ENCODE data around the gene SPIRE1.
"Not testable (repeated sequence)": the region's sequence is repeated elsewhere in the genome, so short reads cannot be mapped to it uniquely, and the experiment has no call there.

The SPIRE1 gene

DNA sequence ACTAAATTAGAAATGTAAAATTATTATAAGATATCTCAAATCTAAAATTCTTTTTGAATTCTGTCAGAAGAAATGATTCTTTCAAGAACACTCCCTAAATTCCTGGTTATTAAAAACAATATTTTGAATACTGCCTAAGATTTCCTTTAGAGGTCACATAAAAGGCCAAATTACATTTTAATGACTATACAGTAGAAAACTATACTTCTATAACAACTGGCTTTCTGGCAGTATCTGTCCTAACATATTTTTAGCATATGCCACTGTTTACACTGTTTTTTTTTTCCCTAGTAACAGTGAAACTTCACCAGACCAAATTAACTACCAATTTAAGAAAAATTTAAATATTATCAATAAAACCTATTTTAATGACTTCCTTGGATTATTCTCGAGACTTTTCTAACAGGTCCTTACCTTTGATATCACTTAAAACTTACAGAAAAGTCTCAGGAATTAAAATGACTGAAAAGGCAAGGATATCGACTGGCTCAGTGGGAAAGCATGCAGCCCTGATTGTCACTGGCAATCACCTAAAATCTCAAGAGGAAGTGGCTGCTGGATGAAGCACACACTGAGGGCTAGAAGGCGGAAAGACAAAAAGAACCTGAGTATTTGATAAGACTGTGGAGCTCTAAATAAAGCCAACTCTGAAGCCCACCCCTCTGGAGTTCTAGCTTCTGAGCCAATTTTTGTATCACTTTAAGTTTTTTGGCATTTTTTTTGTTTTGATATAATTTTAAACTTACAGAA is 59.6 kb downstream of the SPIRE1 start:
- DNase-seq, result no peak

DNA sequence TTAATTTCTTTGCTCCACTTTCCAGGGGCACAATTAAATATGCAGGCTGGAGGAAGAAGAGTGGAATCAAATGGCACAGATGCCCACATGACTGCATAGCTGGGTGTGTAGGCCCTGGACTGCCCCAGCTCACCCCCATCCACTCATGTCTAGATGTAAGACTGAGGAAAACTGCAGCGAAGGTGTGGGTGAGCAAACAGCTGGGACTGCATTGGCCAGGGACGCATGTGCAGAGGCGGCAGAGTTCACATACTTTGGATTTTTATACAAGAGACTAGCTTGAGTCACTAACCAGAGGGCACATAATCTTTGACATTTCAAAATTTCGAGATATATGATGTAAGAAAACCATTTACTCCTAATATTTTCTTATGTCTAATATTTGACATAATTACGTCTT is 60.1 kb downstream of the SPIRE1 start:
- DNase-seq, result no peak

DNA sequence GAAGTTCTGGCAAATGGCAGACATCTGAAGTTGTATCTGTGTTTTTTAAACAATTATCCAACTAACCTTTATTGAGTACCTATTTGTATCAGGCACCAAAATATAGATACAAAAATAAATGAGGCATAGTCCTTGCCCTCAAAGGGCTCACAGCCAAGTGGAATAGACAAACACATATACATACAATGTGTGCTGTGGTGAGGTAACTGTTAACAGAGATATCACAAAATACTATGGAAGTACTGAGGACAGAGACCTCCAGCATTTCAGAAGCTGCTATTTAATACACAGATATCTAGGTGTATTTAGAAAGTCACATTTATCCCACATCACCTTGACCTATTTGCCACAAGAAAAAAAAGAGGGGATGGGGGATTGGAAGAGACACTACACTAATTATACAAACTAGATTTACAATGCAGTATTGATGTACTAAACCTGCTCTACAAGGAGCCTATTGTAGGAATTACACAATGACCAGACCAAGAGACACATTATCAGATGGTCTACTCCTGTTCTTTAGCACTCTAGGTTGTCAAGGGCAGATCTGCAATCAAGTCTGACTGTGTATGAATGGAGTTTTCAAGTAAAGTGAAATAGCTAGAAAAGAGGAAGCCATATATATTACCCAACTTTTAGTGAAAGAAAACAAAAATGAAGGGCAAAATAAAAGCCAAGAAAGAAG is 62.2 kb downstream of the SPIRE1 start:
- no peak for DNase-seq

DNA sequence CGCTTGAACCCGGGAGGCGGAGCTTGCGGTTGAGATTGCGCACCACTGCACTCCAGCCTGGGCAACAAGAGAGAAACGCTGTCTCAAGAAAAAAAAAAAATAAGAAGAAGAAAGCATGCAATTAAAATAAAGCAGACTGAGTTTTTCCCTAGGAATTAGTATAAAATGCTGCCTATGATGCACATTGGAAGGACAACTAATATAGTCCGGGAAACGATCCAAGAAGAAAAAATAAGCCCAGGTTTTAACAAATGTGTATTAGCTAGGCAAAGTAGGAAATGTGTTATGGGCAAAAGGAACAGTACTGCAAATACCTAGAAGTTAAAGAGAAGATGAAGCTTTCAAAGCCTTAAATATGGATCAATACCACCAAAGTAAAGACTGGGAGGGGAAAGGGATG is 64.0 kb downstream of the SPIRE1 start:
- no peak for DNase-seq

DNA sequence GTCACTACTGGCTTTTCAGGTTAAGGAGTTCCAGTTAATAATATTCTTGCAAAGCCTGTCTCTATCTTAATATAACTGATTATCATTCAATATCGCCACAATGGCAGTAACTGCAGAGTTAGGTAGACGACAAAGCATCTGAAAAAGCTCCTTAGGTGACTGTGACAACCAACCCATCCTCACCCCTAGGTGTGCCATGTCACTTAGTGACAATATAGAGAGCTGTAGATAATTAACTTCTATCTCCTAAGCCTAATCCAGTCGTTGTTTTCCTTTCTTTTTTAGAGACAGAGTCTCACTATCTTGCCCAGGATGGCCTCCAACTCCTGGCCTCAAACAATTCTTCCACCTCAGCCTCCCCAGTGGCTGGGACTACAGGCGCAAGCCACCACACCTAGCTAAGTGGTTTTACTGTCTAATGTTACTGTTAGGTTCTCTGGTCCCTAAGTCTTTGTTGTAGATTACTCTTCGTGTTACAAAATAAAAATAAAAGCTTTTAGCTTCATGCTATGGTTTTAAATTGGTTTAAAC is 65.2 kb downstream of the SPIRE1 start:
- no peak for DNase-seq

DNA sequence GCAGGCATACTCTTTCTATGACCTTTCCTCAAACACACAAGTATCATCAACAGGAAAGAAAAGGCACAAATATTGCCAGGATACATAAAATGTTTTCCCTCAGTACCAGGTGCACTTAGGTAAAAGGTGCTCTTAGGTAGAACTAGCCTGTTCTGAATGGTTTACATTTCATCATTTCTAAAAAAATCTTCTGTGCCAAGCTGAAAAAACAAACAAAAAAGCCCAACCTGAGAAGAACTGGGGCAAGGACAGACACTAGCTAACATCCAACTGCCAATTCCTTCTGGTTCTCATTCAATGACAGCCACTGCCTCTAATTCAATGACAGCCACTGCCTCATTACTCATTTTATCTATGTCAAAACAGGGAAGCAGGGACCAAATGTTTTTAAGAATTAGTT is 68.5 kb downstream of the SPIRE1 start:
- no peak for DNase-seq

DNA sequence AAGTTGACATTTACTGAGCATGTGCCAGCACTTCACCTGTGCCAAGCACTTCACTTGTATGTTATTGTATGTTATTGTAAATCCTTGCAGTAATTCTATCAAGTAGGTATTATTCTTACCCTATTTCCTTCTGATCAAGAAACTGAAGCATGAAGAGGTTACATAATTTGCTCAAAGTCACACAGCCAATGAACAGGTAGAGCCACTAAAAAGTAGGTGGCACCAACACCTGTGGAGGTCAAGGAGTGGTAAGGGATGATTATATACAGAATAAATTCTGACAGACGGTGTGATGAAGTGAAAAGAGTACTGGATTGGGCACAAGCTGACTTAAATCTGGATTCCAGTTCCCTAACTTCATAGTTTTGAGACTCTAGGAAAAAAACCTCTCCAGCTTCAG is 71.0 kb downstream of the SPIRE1 start:
- no peak for DNase-seq

DNA sequence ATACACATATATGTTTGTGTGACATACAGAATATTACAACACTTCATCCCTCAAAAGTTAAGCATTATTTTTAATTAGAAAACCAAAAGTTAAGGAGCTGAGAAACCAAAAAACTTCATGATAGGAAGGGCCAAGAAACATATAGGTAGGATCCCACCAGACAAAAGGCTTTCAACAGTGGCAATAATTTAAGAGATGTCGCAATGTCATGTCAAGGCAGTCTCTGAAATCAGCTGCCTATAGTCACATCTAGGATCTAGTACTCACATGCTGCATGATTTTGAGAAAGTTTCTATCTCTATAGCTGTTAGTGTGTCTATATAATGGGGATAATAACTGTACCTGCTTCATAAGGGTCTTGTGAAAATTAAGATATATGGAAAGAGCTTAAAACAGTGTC is 72.7 kb downstream of the SPIRE1 start:
- no peak for DNase-seq

DNA sequence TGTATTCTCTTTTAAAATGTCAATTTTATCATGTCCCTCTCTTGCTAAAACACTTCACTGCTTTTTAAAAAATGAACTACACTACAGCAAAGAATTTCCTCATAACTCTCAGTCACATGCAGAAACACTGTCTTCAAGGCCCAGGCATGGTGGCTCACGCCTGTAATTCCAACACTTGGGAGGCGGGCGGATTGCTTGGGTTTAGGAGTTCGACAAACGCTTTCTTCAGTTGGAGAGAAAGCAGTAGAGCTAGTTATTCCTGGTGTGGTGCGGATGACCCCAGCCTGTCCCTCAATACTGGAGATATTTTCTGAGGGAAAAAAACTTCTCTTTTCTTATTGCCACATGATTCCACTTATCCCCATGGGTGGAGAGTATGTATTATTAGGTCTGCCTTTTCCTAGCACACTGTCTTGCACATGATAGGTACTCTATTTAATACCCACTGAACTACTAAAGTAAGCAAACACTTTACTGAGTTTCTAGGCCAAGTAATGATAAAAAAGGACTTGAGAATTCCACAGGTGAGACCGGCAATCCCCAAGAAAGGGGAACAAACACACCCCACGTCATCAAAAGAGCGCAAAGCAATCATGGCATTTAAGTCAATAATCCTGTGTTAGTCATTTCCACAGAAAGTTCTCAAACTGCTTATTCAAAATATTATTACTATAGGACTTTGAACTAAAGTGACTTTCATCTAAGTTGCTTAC is 77.1 kb downstream of the SPIRE1 start:
- DNase-seq, result no peak

DNA sequence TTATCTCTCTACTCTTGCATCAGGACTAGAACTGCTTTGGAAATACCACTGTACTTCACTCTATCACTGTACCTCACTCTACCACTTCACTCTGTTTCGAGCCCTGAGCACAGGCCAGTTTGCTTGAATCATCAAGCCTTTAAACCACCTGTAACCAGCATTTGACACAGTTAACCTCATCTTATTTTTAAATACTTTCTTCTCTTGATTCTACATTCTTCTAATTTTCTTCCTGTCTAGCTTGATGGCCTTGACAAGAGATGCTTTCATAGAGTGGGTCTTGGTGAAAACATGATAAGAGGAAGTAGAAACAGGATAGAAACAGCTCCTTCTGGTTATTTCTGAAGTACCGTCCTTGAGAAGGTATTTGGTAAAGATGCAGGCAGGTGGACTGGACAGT is 78.1 kb downstream of the SPIRE1 start:
- DNase-seq, result no peak

DNA sequence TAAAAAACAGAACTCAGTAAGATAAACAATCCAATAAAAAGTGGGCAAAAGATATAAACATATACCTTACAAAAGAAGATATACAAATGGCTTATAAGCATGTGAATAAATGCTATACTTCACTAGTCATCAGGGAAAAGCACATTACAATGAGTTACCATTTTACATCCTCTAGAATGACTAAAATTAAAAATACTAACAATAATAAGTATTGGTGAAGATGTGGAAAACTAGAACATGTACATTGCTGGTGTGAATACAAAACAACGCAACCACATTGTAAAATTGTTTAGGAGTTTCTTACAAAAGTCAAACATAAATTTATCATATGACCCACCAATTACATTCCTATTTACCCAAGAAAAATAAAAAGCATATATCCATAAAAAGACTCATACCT is 80.1 kb downstream of the SPIRE1 start:
- DNase-seq, result no peak

DNA sequence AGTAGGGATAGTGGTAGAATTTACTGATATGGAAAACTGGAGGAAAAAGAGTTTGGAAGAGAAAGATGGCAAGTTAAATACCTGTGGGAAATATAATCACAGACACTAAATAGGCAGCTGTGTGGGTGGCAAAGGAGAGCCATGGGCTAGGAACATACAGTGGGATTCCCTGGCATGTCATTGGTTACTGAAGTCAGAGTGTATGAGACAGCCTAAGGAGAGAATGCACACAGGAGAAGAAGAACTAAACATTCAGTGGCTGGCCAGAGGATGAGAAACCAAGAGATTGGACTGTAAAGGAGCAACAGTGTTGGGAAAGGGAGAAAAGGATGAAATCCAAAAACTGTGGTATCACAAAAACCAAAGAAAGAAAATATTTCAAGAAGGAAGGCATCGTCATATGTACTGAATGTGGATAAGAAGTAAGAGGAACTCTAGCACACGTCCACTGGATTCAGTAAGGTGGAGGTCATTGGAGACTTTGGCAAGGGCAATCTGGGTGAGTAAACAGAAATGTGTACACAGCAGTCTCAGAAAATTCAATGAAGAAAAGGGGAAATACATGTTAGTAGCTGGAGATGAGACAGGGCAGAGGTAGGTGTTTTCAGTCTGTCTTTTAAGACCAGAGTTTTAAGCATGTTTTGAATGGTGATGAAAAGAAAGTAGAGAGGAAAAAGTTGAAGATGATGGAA is 83.3 kb downstream of the SPIRE1 start:
- DNase-seq, result no peak

DNA sequence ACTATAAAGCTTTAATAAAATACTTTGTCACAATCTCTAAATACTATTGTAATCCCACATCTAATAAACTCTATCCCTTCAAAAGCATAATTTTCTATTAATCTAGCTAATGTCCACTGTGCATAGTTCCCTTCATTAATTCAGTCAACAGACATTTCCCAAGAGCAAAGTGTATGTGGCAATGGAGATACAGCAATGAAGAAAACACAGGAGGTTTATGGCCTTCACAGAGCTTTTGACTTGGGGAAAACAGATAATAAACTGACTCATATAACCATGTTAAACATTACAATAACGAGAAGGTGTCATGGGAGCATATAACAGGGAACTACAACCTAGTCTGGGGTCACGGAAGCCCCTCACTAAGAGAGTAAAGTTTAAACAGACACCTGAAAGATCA is 86.3 kb downstream of the SPIRE1 start:
- DNase-seq, result no peak

DNA sequence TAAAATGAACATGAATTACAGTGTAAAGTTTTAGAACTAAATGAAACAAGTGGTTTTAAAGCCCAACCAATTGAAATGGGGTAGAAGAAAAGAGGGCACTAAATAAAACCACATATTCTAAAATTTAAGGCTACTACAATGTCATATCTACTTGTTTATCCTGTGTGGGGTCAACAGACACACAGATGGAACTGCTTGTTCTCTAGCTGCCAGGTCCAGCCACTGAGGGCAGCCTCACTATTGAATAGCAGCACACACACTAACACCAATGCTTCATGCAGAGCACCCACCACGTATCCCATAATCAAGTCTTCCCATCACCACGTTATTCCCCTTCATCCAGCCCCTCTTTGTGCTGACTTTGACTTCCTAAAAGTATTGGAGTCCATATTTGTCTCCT is 88.1 kb downstream of the SPIRE1 start:
- no peak for DNase-seq

DNA sequence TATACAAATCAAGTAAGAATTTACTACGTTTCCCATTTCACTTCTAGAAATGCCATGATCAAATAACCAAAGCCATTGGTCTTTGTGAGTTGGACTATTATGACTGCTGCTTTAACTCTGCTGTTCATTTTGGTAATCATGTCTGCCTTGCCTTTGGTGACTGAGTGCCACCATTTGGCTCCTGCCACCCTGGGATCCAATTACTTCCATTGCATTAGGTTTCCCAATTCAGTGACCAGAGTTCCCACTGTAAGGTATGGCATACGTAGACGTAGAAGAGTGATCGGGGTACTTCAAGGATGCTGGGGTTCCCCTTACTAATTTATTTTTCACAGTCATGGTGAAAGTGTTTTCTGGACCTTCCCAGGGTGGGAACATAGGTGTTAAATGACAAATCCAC is 90.1 kb downstream of the SPIRE1 start:
- no peak for DNase-seq

DNA sequence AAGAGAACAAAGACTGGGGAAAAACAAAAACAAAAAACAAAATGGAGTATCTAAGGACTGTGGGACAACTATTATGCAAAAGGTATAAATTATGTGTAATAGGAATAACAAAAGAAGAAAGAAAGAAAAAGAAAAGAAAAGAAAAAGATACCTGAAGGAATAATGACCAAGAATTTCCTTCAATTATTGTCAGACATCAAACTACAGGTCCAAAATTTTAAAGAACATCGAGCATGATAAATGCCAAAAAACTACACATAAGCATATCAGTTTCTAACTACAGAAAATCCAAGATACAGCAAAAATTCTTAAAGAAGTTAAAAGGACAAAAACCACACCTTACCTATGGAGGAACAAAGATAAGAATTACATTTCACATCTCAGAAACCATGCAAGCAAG is 93.0 kb downstream of the SPIRE1 start:
- DNase-seq, result no peak

DNA sequence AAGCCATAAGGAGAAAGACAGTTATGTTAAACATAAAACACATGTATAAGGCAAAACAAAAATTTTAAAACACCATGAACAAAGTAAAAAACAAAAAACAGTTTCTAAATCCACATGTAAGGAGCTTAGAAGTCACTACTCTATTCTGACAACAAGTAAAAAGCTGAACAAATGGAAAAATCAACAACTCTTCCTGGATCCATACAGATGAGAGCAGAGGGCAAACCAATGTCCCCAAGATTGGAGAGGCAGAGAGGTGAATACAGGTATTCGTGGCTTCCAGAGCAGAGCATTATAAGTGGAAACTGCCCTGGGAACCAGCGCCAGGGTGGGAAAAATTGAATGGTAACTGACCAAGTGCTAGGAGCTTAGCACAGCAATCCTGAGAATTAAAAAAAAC is 93.5 kb downstream of the SPIRE1 start:
- no peak for DNase-seq

DNA sequence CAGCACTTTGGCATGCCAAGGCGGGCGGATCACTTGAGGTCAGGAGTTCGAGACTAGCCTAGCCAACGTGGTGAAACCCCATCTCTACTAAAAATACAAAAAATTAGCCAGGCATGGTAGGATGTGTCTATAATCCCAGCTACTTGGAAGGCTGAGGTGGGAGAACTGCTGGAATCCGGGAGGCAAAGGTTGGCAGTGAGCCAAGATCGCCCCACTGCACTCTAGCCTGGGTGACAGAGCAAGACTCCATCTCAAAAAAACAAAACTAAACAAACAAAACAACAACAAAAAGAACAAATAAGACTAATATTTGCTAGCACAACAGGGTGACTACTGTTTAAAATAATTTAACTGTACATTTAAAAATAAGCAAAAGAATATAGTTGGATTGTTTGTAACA is 97.3 kb downstream of the SPIRE1 start:
- DNase-seq, result not testable (repeated sequence)

DNA sequence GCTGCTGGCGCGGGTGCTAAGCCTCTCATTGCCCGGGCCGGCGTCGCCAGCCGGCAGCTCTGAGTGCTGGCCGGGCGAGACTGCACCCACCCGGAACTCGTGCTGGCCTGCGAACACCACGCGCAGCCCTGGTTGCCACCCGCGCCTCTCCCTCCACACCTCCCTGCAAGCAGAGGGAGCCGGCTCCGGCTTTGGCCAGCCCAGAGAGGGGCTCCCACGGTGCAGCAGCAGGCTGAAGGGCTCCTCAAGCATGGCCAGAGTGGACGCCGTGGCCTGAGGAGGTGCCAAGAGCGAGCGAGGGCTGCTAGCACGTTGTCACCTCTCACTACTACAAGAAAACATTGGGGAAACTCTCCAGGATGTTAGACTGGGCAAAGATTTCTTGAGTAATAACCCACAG is 98.6 kb downstream of the SPIRE1 start:
- no peak for DNase-seq

DNA sequence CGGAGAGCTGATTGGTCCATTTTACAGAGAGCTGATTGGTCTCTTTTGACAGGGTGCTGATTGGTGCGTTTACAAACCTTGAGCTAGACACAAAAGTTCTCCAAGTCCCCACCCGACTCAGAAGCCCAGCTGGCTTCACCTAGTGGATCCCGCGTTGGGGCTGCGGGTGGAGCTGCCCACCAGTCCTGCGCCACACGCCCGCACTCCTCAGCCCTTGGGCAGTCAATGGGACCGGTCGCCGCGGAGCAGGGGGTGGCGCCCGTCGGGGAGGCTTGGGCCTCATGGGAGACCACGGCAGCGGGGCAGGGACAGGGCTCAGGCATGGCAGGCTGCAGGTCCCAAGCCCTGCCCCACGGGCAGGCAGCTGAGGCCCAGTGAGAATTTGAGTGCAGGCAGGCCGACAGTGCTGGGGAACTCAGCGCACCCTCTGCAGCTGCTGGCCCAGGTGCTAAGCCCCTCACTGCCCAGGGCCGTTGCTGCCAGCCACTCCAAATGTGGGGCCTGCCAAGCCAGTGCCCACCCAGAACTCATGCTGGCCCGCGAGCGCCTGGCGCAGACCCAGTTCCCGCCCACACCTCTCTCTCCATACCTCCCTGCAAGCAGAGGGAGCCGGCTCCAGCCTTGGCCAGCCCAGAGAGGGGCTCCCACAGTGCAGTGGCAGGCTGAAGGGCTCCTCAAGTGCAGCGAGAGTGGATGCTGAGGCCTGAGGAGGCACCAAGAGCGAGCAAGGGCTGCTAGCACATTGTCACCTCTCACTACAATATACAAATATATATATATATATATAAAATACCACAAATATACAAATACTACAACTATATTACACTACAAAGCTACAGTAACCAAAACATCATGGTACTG is 100.7 kb downstream of the SPIRE1 start:
- no peak for DNase-seq

DNA sequence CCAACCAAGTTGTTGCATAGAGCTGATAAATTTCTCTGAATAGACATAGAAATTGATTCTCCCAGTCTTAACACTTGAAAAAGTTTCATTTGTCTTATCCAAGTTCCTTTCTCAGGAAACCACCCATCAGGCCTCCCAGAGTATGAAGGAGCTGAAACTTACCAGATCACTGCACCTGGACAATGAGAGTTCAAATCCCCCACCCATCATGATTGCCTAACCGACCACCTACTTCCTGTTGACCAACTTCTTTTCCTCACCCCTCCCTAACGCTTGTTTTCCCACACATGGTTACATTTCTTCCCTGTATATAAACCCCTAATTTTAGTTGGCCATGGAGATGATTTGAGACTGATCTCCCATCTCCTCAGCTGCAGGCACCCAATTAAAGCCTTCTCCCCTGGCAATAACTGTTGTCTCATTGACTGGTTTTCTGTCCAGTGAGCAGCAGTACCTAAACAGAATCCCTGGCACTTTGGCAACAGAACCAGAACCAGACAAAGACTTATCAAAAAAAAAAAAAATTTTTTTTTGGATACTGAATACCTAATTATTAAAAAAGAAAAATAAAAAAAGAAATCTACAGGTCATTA is 103.0 kb downstream of the SPIRE1 start:
- no peak for DNase-seq

DNA sequence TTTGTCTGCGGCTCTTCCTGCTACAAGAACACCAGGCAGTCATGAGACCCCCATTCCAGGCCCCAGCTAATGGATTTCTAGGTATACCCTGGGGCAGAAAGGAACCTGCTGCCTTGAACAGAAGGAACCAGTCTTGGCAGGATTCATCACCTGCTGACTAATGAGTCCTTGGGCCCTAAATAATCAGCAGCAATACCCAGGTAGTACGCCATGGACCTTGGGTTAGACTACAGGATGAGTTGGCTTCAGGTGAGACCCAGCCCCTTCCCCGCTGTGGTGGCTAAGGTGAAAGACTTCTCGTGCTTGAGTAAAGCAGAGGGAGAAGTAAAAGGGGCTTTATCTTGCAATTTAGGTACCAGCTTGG is 105.0 kb downstream of the SPIRE1 start:
- no peak for DNase-seq
